HL-60 (cell line): ENCODE data around the gene GDPD5.

Experiments
- CTCF ChIP-seq: IDR thresholded peaks from one replicate; pipeline ENCODE4 v1.5.1; 2011; ENCODE audit warnings: low read length, control low read depth, inconsistent platforms; ENCODE audit not compliant: insufficient read depth
- GABPA ChIP-seq: IDR thresholded peaks from 2 replicates; pipeline ENCODE4 v1.6.1; 2012; ENCODE audit warnings: low read depth
- POLR2AphosphoS5 ChIP-seq: IDR thresholded peaks from 2 replicates; pipeline ENCODE4 v1.6.1; 2012; ENCODE audit warnings: low read depth
- SPI1 ChIP-seq: IDR thresholded peaks from 2 replicates; pipeline ENCODE4 v1.6.1; 2012; ENCODE audit warnings: low read depth, mild to moderate bottlenecking, borderline replicate concordance
- TF ChIP-seq, protein P1 (sequence below): IDR thresholded peaks from 2 replicates; pipeline ENCODE4 v1.6.1; 2012; ENCODE audit warnings: low read depth; ENCODE audit not compliant: insufficient replicate concordance

- no peak for TF ChIP-seq CTCF
- TF ChIP-seq POLR2AphosphoS5 = no peak
- TF ChIP-seq SPI1 = no peak
- TF ChIP-seq, protein P1, sequence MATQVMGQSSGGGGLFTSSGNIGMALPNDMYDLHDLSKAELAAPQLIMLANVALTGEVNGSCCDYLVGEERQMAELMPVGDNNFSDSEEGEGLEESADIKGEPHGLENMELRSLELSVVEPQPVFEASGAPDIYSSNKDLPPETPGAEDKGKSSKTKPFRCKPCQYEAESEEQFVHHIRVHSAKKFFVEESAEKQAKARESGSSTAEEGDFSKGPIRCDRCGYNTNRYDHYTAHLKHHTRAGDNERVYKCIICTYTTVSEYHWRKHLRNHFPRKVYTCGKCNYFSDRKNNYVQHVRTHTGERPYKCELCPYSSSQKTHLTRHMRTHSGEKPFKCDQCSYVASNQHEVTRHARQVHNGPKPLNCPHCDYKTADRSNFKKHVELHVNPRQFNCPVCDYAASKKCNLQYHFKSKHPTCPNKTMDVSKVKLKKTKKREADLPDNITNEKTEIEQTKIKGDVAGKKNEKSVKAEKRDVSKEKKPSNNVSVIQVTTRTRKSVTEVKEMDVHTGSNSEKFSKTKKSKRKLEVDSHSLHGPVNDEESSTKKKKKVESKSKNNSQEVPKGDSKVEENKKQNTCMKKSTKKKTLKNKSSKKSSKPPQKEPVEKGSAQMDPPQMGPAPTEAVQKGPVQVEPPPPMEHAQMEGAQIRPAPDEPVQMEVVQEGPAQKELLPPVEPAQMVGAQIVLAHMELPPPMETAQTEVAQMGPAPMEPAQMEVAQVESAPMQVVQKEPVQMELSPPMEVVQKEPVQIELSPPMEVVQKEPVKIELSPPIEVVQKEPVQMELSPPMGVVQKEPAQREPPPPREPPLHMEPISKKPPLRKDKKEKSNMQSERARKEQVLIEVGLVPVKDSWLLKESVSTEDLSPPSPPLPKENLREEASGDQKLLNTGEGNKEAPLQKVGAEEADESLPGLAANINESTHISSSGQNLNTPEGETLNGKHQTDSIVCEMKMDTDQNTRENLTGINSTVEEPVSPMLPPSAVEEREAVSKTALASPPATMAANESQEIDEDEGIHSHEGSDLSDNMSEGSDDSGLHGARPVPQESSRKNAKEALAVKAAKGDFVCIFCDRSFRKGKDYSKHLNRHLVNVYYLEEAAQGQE = no peak
- TF ChIP-seq GABPA = no peak
These were observed 426 bp upstream of the GDPD5 start for GRCh38 chr11:75526192-75526541.
